Loucy (cell line): ENCODE results near the gene EPHB6.

Source experiments
- CTCF ChIP-seq: fragments of 200-600 bp; sonication (generic); conservative IDR thresholded peaks from 2 replicates; pipeline ENCODE4 v1.5.1; 2014; ENCODE audit warnings: mild to moderate bottlenecking, antibody characterized with exemption, low read length
- EZH2phosphoT487 ChIP-seq: fragments of 200-600 bp; IDR thresholded peaks from 2 replicates; pipeline ENCODE4 v1.6.1; 2018; ENCODE audit warnings: antibody characterized with exemption, mild to moderate bottlenecking, moderate library complexity, borderline replicate concordance

- TF ChIP-seq CTCF (no peak), EZH2phosphoT487 (no peak)
These were observed 27.4 kb downstream of the EPHB6 start for GRCh38 chr7:142882338-142882678.
